GM12878 (cell line): ENCODE measurements around the gene MACROD2. TPM values are rescaled to one million over a fixed set of nuclear protein-coding genes. Genes with fewer than 3 reads are reported as not detected.

Experiments used
- ATAC-seq: fragments of 200-7000 bp; cut with Tn5 transposase; 3 replicates; pipeline ENCODE4 v1.9.1; 2020; ENCODE audit warnings: mild to moderate bottlenecking, moderate library complexity
- BruUV-seq: library from RNA; stranded (reverse); fragments of 400-500 nt; replicated peaks from 2 replicates; lab custom pipeline; 2021; lab: Mats Ljungman, UMichigan
- CTCF ChIA-PET: fragments of 300-600 bp; sonication (Branson Sonifier 250); formaldehyde crosslinking; extraction: SDS; loops from one replicate; lab custom pipeline; 2021; ENCODE audit warnings: inconsistent platforms; lab: Yijun Ruan, JAX
- POLR2A ChIA-PET: fragments of 350-600 bp; formaldehyde crosslinking; extraction: SDS; loops from one replicate; lab custom pipeline; 2021; ENCODE audit warnings: inconsistent platforms; lab: Charles Lee
- RAD21 ChIA-PET: fragments of 300-600 bp; sonication (Branson Sonifier 250); formaldehyde crosslinking; loops from one replicate; lab custom pipeline; 2023; ENCODE audit warnings: antibody characterized with exemption; ENCODE audit not compliant: unreplicated experiment; lab: Charles Lee
- SMC1A ChIA-PET: fragments of 300-600 bp; sonication (Branson Sonifier 250); formaldehyde crosslinking; loops from one replicate; lab custom pipeline; 2023; ENCODE audit not compliant: unreplicated experiment, uncharacterized antibody; lab: Charles Lee
- DNase-seq: peaks from one replicate; pipeline ENCODE4 v3.0.0-alpha.2; 2011; ENCODE audit warnings: low read depth, low spot score
- FAIRE-seq: peaks from 3 replicates; lab custom pipeline; 2011; peaks lifted over from hg19 to GRCh38; lab: Jason Lieb, UNC
- H2AFZ ChIP-seq: 2 replicates; pipeline ENCODE4 v1.6.0; 2011; ENCODE audit warnings: low read depth, low read length, control low read depth; ENCODE audit not compliant: control insufficient read depth
- H3K27ac ChIP-seq: 2 replicates; pipeline ENCODE4 v1.5.1; 2011; ENCODE audit warnings: control low read depth; ENCODE audit not compliant: control insufficient read depth, insufficient read depth
- H3K27me3 ChIP-seq, 2 experiments: replicated peaks in 1 of 2; 2 replicates each; pipeline versions ENCODE4 v1.6.0 to v1.6.1; 2011; ENCODE audit warnings: low read length in 1 of 2; ENCODE audit not compliant: control insufficient read depth in 2 of 2, insufficient read depth in 2 of 2
- H3K36me3 ChIP-seq, 2 experiments: 2 replicates each; pipeline ENCODE4 v1.5.1; 2011; ENCODE audit warnings: low read length in 1 of 2; ENCODE audit not compliant: control insufficient read depth in 2 of 2, insufficient read depth in 2 of 2
- H3K4me1 ChIP-seq: 2 replicates; pipeline ENCODE4 v1.6.1; 2011; ENCODE audit warnings: mild to moderate bottlenecking, low read length, moderate library complexity, mixed read lengths; ENCODE audit not compliant: control insufficient read depth, insufficient read depth
- H3K4me2 ChIP-seq: 2 replicates; pipeline ENCODE4 v1.6.0; 2011; ENCODE audit warnings: control low read depth; ENCODE audit not compliant: control insufficient read depth, insufficient read depth
- H3K4me3 ChIP-seq: fragments of 200-600 bp; sonication (generic); 2 replicates; pipeline ENCODE4 v1.5.1; 2016
- H3K79me2 ChIP-seq: 2 replicates; pipeline ENCODE4 v1.6.0; 2011; ENCODE audit warnings: low read length; ENCODE audit not compliant: control insufficient read depth, insufficient read depth
- H3K9ac ChIP-seq: 2 replicates; pipeline ENCODE4 v1.8.0; 2011; ENCODE audit warnings: low read length, control low read depth, mixed read lengths; ENCODE audit not compliant: control insufficient read depth, insufficient read depth
- H3K9me3 ChIP-seq: replicated peaks from 3 replicates; pipeline ENCODE4 v1.5.1; 2011; ENCODE audit warnings: mild to moderate bottlenecking, low read length; ENCODE audit not compliant: control insufficient read depth, insufficient read depth
- H4K20me1 ChIP-seq: 2 replicates; pipeline ENCODE4 v1.6.0; 2011; ENCODE audit not compliant: control insufficient read depth, insufficient read depth
- ATF3 ChIP-seq: IDR thresholded peaks from 2 replicates; pipeline ENCODE4 v1.6.1; 2011; ENCODE audit warnings: low read depth, mild to moderate bottlenecking, low read length, moderate library complexity, borderline replicate concordance; ENCODE audit errors: extremely low read depth
- ATF7 ChIP-seq: fragments of 450-650 bp; IDR thresholded peaks from 2 replicates; pipeline ENCODE4 v1.6.1; 2016; ENCODE audit warnings: low read depth, mild to moderate bottlenecking
- BHLHE40 ChIP-seq, 2 experiments: fragments of 450-650 bp in 1 of 2; IDR thresholded peaks; 2 replicates each; pipeline ENCODE4 v1.6.1; 2011 to 2017; ENCODE audit warnings: low read depth in 2 of 2, borderline replicate concordance in 1 of 2, improper control_type of control experiment in 1 of 2, low read length in 1 of 2, mild to moderate bottlenecking in 1 of 2
- CBX5 ChIP-seq: sonication (generic); IDR thresholded peaks from 2 replicates; pipeline ENCODE4 v1.6.1; 2016; ENCODE audit warnings: low read depth, moderate library complexity, mild to moderate bottlenecking, inconsistent platforms
- MEF2B ChIP-seq: fragments of 450-650 bp; IDR thresholded peaks from 2 replicates; pipeline ENCODE4 v1.6.1; 2018; ENCODE audit warnings: mild to moderate bottlenecking, moderate library complexity; ENCODE audit not compliant: partially characterized antibody, poor library complexity, severe bottlenecking
- MTA3 ChIP-seq: IDR thresholded peaks from 2 replicates; pipeline ENCODE4 v1.6.1; 2012; ENCODE audit warnings: low read length, inconsistent platforms, borderline replicate concordance
- MXI1 ChIP-seq: fragments of 150-350 bp; IDR thresholded peaks from 2 replicates; pipeline ENCODE4 v1.6.1; 2011; ENCODE audit warnings: low read depth, mild to moderate bottlenecking, inconsistent platforms, low read length, improper control_type of control experiment
- POLR2AphosphoS2 ChIP-seq: IDR thresholded peaks from 2 replicates; pipeline ENCODE4 v1.6.1; 2011; ENCODE audit warnings: low read depth, mild to moderate bottlenecking, low read length, improper control_type of control experiment, moderate library complexity
- PRDM15 ChIP-seq: fragments of 450-650 bp; formaldehyde crosslinking; IDR thresholded peaks from 2 replicates; pipeline ENCODE4 v1.4.0; 2020; ENCODE audit warnings: mild to moderate bottlenecking, moderate library complexity
- RCOR1 ChIP-seq: conservative IDR thresholded peaks from 2 replicates; pipeline ENCODE4 v1.6.1; 2012; ENCODE audit warnings: low read depth, low read length, improper control_type of control experiment
- RELA ChIP-seq: fragments of 450-650 bp; IDR thresholded peaks from 2 replicates; pipeline ENCODE4 v1.8.0; 2014; ENCODE audit warnings: borderline replicate concordance; ENCODE audit not compliant: partially characterized antibody
- TCF7 ChIP-seq: IDR thresholded peaks from 2 replicates; pipeline ENCODE4 v1.6.1; 2014; ENCODE audit warnings: antibody characterized with exemption, borderline replicate concordance
- ZNF207 ChIP-seq: fragments of 450-650 bp; IDR thresholded peaks from 2 replicates; pipeline ENCODE4 v1.6.1; 2014; ENCODE audit warnings: antibody characterized with exemption, mild to moderate bottlenecking, borderline replicate concordance
- WGBS: methylation state at CpG from one replicate; pipeline ENCODE4 v1.1.6; 2016; ENCODE audit warnings: low lambda C conversion rate; ENCODE audit not compliant: insufficient replicate concordance, insufficient coverage; ENCODE audit errors: missing lambda C conversion rate; 5-methylcytosine and 5-hydroxymethylcytosine counted together
- in situ Hi-C: fragments of 300-500 bp; cut with MboI; formaldehyde crosslinking; loops from 9 replicates; pipeline ENCODE4 v1.14.3; 2018; ENCODE audit warnings: mixed read lengths
- intact Hi-C: fragments of 100-400 bp; cut with micrococcal nuclease; formaldehyde crosslinking; loops from one replicate; pipeline ENCODE4 v1.14.2; 2022; ENCODE audit not compliant: unreplicated experiment
- polyA plus RNA-seq, 11 experiments: library from polyadenylated mRNA; depleted of rRNA in 4 of 11; unstranded in 6 of 11; stranded (reverse) in 5 of 11; fragments of >200 nt; fragmentation: Nextera tagmentation in 4 of 11; fragmentation: Illumina TruSeq in 1 of 11; extraction: Ambion mirVana in 4 of 11; extraction: Trizol in 1 of 11; gene quantifications; 1 replicate in 1 of 11; 2 replicates in 10 of 11; pipeline versions ENCODE4 v1.2.1 to v1.2.3, GENCODE V29; 2011 to 2016; ENCODE audit warnings: inconsistent platforms in 2 of 11, missing spikeins in 2 of 11, low read depth in 1 of 11
- total RNA-seq, 4 experiments: library from RNA; depleted of rRNA in 3 of 4; stranded (reverse); fragments of >200 nt in 3 of 4; fragmentation: Illumina TruSeq in 1 of 4; extraction: Trizol in 1 of 4; gene quantifications; 2 replicates each; pipeline versions ENCODE4 v1.2.1 to v1.2.3, GENCODE V29; 2013 to 2021

The MACROD2 gene
- total and polyA plus RNA-seq, 10 of the 15 experiments (the other 5 are each of a cell fraction or from before 2014, with no cell fraction given), result 1.1 to 21.5 (median 2.2) TPM

GRCh38 chr20:15297059-15297875 is 1302.0 kb downstream of the MACROD2 start:
- ChIA-PET SMC1A (no interaction called here), CTCF (no interaction called here), POLR2A (no interaction called here), RAD21 (no interaction called here)
- TF ChIP-seq CBX5, result no peak
- no peak for TF ChIP-seq RELA
- no peak for TF ChIP-seq ZNF207
- no peak for TF ChIP-seq BHLHE40 (IDR thresholded peaks at IDR 0.05; ENCODE audit: borderline replicate concordance in 1 of 2, low read depth in 2 of 2, low read length in 1 of 2)
- TF ChIP-seq ATF7, result no peak
- no peak for TF ChIP-seq MEF2B
- TF ChIP-seq RCOR1, result no peak
- TF ChIP-seq MTA3, result no peak
- TF ChIP-seq TCF7, result no peak
- TF ChIP-seq ATF3, result no peak
- TF ChIP-seq MXI1, result no peak
- no peak for TF ChIP-seq POLR2AphosphoS2
- no peak for TF ChIP-seq PRDM15 (CRISPR knock-in tag)
- no peaks in the 10 kb centered on the region; the same call in 2 of the 3 replicates for H3K9me3 ChIP-seq
- H3K36me3 ChIP-seq, result no peaks in the 10 kb centered on the region
- H3K4me1 ChIP-seq, result no peaks in the 10 kb centered on the region
- H2AFZ ChIP-seq, result no peak overlapping the region
- no peak for DNase-seq
- BruUV-seq, result no TSS peak
- no peaks in the 10 kb centered on the region for H3K79me2 ChIP-seq
- no peak overlapping the region for H3K4me3 ChIP-seq
- intact Hi-C loops (no loop called here), in situ Hi-C loops (no loop called here)
- H3K9ac ChIP-seq, result no peak overlapping the region
- 90% methylated on average over 5 of the region's 5 CpGs for WGBS
- H3K27me3 ChIP-seq, result no peaks in the 10 kb centered on the region
- no peak for FAIRE-seq
- ATAC-seq, result no peak
- H3K27ac ChIP-seq, result no peak overlapping the region
- no peak overlapping the region for H3K4me2 ChIP-seq
- no peaks in the 10 kb centered on the region for H4K20me1 ChIP-seq
